ENCODE measurements around the gene ASCC1. TPM values are rescaled to one million over a fixed set of nuclear protein-coding genes. Genes with fewer than 3 reads are reported as not detected.

ASCC1 gene
- polyA plus RNA-seq, 1 donor (not counting 4 experiments of a cell fraction or from before 2014, with no cell fraction given): 32.9 TPM

- H3K4me2 ChIP-seq (ENCODE audit: control insufficient read depth, extremely low read depth, insufficient read depth, low read depth, low read length): no peak overlapping the region
- H3K4me1 ChIP-seq (ENCODE audit: control insufficient read depth, extremely low read depth, insufficient read depth, low read length): no peaks in the 10 kb centered on the region
- no peak overlapping the region for H3K27ac ChIP-seq (ENCODE audit: control insufficient read depth, insufficient read depth, low read length)
- DNase-seq (ENCODE audit: low read depth, low spot score): no peak
- H3K27me3 ChIP-seq (ENCODE audit: control insufficient read depth, extremely low read depth, insufficient read depth, low read length): no peaks in the 10 kb centered on the region
- no peaks in the 10 kb centered on the region for H3K9me1 ChIP-seq (ENCODE audit: control insufficient read depth, extremely low read depth, insufficient read depth, low read length)
- no peaks in the 10 kb centered on the region for H3K36me3 ChIP-seq (ENCODE audit: control insufficient read depth in 2 of 2, extremely low read depth in 1 of 2, insufficient read depth in 2 of 2, low read length in 2 of 2)
- FAIRE-seq: no peak
- no peaks in the 10 kb centered on the region for H4K20me1 ChIP-seq (ENCODE audit: control insufficient read depth, extremely low read depth, insufficient read depth, low read length)
- H3K9ac ChIP-seq (ENCODE audit: control insufficient read depth, extremely low read depth, insufficient read depth, low read length): no peak overlapping the region
- no peaks in the 10 kb centered on the region for H3K9me3 ChIP-seq (ENCODE audit: control insufficient read depth, low read depth, low read length)
- dilution Hi-C loops (cut with MboI; ENCODE audit: extremely low pct_ligation_motif_present, low sequenced_read_pairs): no loop called here
- no peak overlapping the region for H2AFZ ChIP-seq (ENCODE audit: control insufficient read depth, low read length)
- no peak for TF ChIP-seq CTCF (optimal IDR thresholded peaks at IDR 0.05 in 1 of 3, IDR thresholded peaks at IDR 0.05 in 1 of 3, conservative IDR thresholded peaks at IDR 0.05 in 1 of 3; ENCODE audit: extremely low read depth in 1 of 3, insufficient read depth in 2 of 3, low read length in 3 of 3)
- no peak for TF ChIP-seq EZH2 (IDR thresholded peaks at IDR 0.05; ENCODE audit: low read length)
- no peak overlapping the region for H3K4me3 ChIP-seq (ENCODE audit: control insufficient read depth in 2 of 3, extremely low read depth in 1 of 3, insufficient read depth in 2 of 3, low read depth in 1 of 3, low read length in 3 of 3)
- H3K79me2 ChIP-seq (ENCODE audit: control insufficient read depth, insufficient read depth, low read length): no peaks in the 10 kb centered on the region
Observed at GRCh38 chr10:72134785-72135767, 81.0 kb downstream of the ASCC1 start.

- dilution Hi-C loops (cut with MboI; ENCODE audit: extremely low pct_ligation_motif_present, low sequenced_read_pairs): no loop called here
- H4K20me1 ChIP-seq (ENCODE audit: control insufficient read depth, extremely low read depth, insufficient read depth, low read length): no peaks in the 10 kb centered on the region
- H3K9ac ChIP-seq (ENCODE audit: control insufficient read depth, extremely low read depth, insufficient read depth, low read length): no peak overlapping the region
- no peaks in the 10 kb centered on the region for H3K27me3 ChIP-seq (ENCODE audit: control insufficient read depth, extremely low read depth, insufficient read depth, low read length)
- FAIRE-seq (no peak), DNase-seq (ENCODE audit: low read depth, low spot score) (no peak)
- no peaks in the 10 kb centered on the region for H3K36me3 ChIP-seq (ENCODE audit: control insufficient read depth in 2 of 2, extremely low read depth in 1 of 2, insufficient read depth in 2 of 2, low read length in 2 of 2)
- no peak overlapping the region for H2AFZ ChIP-seq (ENCODE audit: control insufficient read depth, low read length)
- no peak for TF ChIP-seq CTCF (optimal IDR thresholded peaks at IDR 0.05 in 1 of 3, IDR thresholded peaks at IDR 0.05 in 1 of 3, conservative IDR thresholded peaks at IDR 0.05 in 1 of 3; ENCODE audit: extremely low read depth in 1 of 3, insufficient read depth in 2 of 3, low read length in 3 of 3)
- TF ChIP-seq EZH2 (IDR thresholded peaks at IDR 0.05; ENCODE audit: low read length): no peak
- no peak overlapping the region for H3K27ac ChIP-seq (ENCODE audit: control insufficient read depth, insufficient read depth, low read length)
- no peaks in the 10 kb centered on the region for H3K4me1 ChIP-seq (ENCODE audit: control insufficient read depth, extremely low read depth, insufficient read depth, low read length)
- no peaks in the 10 kb centered on the region for H3K9me3 ChIP-seq (ENCODE audit: control insufficient read depth, low read depth, low read length)
- H3K4me2 ChIP-seq (ENCODE audit: control insufficient read depth, extremely low read depth, insufficient read depth, low read depth, low read length): no peak overlapping the region
- no peaks in the 10 kb centered on the region for H3K9me1 ChIP-seq (ENCODE audit: control insufficient read depth, extremely low read depth, insufficient read depth, low read length)
- H3K4me3 ChIP-seq (ENCODE audit: control insufficient read depth in 2 of 3, extremely low read depth in 1 of 3, insufficient read depth in 2 of 3, low read depth in 1 of 3, low read length in 3 of 3): no peak overlapping the region
- H3K79me2 ChIP-seq (ENCODE audit: control insufficient read depth, insufficient read depth, low read length): no peaks in the 10 kb centered on the region
Observed at GRCh38 chr10:72133517-72133916, 82.6 kb downstream of the ASCC1 start.

Measured in keratinocyte (primary cell).